Measurements from ENCODE around the gene DNAJC25.
"Not testable (repeated sequence)": the region's sequence is repeated elsewhere in the genome, so short reads cannot be mapped to it uniquely, and the experiment has no call there.

Gene DNAJC25

DNA sequence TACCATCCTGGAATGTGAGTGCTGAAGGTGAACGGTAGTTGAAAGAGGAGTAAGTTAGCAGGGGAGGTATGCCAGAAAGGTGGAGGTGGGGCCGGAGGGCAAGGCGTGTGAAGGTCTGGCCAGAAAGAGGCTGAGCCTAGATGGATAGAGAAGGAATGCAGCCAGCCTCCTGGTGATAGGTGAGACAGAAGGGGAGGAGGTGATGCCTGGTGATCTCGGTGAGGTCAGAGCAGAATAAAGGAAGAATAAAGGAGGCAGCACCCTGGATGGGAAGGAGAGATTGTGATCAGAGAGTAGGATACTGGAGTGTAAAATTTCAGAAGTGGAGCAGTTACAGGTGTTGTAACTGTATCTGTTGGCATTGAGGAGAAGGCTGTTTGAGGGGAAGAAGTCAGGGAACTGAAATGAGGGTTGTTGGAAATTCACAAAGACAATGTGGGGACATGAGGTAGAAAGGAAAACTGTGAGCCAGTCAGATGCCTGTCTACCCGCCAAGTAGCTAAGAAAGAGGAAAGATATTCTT is 32.2 kb downstream of the DNAJC25 start:
- no peak for DNase-seq (ENCODE audit: low spot score)

DNA sequence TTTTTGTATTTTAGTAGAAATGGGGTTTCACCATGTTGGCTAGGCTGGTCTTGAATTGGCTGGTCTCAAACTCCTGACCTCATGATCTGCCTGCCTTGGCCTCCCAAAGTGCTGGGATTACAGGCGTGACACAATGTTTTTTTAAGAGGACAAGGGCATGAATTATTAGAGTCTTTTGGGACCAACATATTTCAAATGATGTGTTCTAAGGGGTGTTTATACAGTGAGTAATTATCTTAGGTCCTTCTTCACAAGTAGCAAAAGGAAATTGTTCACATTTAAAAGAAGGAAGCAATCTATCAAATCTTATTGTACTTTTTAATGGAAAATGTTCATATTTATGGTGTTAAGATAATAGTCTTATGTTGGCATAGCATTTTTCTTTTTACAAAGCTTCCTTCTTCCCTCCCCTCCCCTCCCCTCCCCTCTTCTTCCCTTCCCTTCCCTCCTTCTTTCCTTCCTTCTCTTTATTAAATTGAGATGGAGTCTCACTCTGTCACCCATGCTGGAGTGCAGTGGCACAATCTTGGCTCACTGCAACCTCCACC is 37.0 kb downstream of the DNAJC25 start:
- no peak for DNase-seq (ENCODE audit: low spot score)

DNA sequence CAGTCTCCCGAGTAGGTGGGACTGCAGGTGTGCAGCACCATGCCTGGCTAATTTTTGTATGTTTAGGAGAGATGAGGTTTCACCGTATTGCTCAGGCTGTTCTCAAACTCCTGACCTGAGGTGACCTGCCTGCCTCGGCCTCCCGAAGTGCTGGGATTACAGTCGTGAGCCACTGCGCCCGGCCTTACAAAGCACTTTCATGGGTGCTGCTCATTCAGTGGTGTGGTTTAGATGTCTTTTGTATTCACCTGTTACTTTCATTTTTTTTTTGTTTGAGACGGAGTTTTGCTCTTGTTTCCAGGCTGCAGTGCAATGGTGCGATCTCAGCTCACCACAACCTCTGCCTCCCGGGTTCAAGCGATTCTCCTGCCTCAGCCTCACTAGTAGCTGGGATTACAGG is 37.5 kb downstream of the DNAJC25 start:
- not testable (repeated sequence) for DNase-seq (ENCODE audit: low spot score)

DNA sequence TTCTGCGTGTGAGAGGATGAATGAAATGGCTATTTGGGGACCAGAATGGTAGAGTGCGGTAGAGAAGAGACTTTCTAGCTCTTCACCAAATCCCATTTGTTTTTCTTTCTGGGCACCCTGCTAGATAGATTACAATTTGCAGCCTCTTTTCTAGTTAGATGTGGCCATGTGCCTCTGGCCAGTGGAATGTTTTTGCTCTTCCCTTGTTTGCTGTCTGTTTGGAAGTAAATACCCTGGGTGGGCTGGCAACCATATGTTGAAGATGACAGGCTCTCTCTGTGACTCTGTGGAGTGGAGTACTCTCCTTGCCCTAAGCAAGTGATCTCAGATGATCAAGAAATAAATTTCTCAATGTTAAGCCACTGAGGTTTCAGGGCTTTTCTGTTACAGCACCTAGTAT is 43.2 kb downstream of the DNAJC25 start:
- no peak for DNase-seq (ENCODE audit: low spot score)

DNA sequence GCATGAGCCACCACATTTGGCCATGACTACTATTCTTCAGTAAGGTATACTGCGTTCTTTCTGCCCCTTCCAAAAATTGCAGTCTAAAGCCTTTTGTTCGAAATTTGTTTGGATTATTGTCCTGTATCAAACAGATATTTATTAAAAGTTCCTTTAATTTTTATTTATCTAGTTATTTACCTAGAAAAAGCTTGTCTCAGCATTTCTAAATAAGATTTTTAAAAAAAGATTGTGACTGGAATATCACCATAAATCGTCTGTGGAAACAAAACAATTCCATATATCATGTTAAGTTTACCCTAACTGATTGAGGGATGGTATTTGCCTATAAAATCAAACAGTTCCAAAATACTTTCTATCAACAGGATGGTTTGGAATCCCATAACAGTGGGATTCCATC is 45.0 kb downstream of the DNAJC25 start:
- no peak for DNase-seq (ENCODE audit: low spot score)

DNA sequence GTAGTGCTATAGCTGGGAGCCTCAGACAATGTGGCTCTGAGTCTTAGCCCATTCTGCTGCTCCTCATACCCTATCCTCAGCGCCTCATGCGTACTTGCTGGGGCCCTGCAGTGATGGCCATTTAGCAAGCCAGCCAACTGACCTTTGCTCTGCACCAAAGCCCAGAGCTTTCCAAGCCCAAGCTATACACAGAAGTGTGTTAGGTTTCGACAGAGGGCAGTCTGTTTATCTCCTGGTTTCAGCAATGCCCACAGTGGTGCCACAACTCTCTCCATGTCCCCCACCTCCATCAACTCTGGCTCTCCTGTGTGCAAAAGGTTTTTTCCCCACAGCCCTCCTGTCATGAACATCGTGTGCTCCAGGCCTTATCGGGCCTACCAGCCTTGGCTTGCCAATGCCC is 47.2 kb downstream of the DNAJC25 start:
- DNase-seq (ENCODE audit: low spot score), result no peak

DNA sequence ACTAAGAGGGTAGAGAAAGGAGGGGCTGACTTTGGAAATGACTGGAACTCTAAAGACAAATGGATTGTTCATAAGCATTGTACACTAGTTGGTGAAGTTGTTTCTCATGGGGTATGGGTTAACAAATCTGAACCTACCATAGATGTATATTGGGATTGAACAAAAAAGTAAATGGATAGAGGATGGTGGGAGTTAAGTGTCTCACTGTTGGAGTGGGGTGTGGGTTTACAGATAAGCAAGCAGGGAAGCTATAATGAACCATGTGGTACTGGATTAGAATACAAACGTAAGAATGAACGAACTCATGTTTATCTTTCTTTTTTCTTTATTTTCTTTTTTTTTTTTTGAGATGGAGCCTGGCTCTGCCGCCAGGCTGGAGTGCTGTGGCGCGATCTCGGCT is 48.1 kb downstream of the DNAJC25 start:
- no peak for DNase-seq (ENCODE audit: low spot score)

DNA sequence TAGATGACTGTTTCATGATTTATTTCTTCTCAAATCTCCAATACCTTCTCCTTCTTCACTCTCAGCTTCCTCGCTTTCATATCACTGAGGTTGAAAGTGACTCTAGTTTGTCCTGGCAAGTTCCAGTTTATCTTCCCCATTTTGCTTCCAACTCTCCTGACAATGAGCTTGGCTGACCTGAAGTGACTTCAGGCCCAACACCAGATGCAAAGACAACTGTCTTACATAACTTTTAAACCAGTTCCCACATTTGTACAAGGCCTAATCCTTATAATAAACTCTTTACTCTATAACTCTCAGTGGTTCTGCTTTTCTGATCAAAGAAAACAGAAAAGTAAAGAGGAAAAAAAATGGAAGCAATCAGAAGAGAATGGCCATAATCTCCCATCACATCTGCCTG is 52.3 kb downstream of the DNAJC25 start:
- DNase-seq (ENCODE audit: low spot score), result no peak

DNA sequence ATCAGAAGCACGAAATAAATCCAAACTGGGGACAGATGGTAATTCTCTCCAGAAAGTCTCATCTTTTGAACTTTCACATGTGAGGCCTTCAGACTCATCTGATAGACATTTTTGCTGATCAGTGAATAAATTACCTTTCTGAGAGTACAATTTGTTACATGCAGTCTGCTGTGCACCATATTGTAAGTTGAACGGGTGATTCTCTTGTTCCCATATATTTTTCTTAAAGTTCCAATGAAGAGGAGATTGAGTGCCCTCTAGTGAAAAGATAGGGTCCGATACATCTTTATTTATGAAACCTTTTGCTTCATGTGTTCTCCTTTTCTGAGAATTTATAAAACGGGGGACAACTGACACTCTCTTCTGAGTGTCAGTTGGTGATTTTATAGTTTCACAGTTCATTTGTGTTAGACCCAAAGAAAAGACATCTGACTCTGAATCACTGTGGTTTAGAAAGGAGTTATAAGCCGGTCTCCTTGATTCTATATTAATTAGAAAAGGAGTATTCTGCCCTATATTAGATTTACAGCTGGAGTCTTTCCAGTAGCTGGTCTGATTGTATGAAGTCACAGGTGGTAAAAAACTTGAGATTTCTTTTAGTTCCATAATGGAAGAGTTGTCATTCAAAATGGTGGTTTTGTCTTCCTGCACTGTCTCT is 60.7 kb downstream of the DNAJC25 start:
- DNase-seq (ENCODE audit: low spot score), result peak; percentile 39

DNA sequence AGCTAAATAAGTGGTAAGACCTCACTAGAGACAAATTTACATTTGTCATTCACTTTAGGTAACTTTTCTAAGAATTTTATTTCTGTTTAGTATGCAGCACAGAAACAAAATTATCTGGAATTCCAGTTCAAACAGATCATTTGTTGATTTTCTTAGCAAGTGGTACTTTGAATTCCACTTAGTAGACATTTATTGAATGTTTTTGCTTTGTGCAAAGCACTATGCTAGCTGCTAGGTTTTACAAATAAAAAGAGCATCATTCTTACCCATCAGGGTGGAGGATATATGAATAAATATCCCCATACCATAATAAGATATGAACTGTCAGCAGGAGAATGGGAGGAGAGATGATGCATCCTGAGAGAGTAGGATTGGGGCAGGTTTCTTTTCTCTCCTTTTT is 65.7 kb downstream of the DNAJC25 start:
- DNase-seq (ENCODE audit: low spot score), result no peak

DNA sequence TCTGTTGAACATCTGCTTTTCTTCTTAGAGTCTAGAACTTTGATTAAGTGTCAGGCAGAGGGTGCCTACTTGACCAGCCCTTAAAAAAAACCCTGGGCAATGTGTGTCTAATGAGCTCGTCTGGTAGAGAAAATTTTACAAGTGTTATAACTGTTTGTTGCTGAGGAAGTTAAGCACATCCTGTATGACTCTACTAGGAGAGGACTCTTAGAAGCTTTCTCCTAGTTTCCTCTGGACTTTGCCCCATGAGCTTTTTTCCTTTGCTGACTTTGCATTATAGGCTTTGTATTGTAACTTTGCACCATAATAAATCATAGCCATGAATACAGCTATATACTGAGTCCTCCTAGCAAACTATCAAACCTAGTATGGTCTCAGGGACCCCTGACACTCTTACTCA is 69.6 kb downstream of the DNAJC25 start:
- no peak for DNase-seq (ENCODE audit: low spot score)

Data from COLO829 (cell line).